ENCODE measurements around the gene ZNF8.

GRCh38 chr19:58336820-58337219, 58.1 kb downstream of the ZNF8 start:
- TF ChIP-seq EZH2 (IDR thresholded peaks at IDR 0.05; ENCODE audit: borderline replicate concordance, insufficient read depth, low read length, poor library complexity, severe bottlenecking) (no peak), EP300 (conservative IDR thresholded peaks at IDR 0.05; ENCODE audit: poor library complexity, severe bottlenecking) (no peak), POLR2AphosphoS5 (IDR thresholded peaks at IDR 0.05) (no peak), SMC3 (conservative IDR thresholded peaks at IDR 0.05; ENCODE audit: poor library complexity) (no peak), RAD21 (conservative IDR thresholded peaks at IDR 0.05) (no peak)
- TF ChIP-seq, protein P1, sequence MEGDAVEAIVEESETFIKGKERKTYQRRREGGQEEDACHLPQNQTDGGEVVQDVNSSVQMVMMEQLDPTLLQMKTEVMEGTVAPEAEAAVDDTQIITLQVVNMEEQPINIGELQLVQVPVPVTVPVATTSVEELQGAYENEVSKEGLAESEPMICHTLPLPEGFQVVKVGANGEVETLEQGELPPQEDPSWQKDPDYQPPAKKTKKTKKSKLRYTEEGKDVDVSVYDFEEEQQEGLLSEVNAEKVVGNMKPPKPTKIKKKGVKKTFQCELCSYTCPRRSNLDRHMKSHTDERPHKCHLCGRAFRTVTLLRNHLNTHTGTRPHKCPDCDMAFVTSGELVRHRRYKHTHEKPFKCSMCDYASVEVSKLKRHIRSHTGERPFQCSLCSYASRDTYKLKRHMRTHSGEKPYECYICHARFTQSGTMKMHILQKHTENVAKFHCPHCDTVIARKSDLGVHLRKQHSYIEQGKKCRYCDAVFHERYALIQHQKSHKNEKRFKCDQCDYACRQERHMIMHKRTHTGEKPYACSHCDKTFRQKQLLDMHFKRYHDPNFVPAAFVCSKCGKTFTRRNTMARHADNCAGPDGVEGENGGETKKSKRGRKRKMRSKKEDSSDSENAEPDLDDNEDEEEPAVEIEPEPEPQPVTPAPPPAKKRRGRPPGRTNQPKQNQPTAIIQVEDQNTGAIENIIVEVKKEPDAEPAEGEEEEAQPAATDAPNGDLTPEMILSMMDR (IDR thresholded peaks at IDR 0.05; ENCODE audit: poor library complexity, severe bottlenecking), result no peak
- TF ChIP-seq, protein P2, sequence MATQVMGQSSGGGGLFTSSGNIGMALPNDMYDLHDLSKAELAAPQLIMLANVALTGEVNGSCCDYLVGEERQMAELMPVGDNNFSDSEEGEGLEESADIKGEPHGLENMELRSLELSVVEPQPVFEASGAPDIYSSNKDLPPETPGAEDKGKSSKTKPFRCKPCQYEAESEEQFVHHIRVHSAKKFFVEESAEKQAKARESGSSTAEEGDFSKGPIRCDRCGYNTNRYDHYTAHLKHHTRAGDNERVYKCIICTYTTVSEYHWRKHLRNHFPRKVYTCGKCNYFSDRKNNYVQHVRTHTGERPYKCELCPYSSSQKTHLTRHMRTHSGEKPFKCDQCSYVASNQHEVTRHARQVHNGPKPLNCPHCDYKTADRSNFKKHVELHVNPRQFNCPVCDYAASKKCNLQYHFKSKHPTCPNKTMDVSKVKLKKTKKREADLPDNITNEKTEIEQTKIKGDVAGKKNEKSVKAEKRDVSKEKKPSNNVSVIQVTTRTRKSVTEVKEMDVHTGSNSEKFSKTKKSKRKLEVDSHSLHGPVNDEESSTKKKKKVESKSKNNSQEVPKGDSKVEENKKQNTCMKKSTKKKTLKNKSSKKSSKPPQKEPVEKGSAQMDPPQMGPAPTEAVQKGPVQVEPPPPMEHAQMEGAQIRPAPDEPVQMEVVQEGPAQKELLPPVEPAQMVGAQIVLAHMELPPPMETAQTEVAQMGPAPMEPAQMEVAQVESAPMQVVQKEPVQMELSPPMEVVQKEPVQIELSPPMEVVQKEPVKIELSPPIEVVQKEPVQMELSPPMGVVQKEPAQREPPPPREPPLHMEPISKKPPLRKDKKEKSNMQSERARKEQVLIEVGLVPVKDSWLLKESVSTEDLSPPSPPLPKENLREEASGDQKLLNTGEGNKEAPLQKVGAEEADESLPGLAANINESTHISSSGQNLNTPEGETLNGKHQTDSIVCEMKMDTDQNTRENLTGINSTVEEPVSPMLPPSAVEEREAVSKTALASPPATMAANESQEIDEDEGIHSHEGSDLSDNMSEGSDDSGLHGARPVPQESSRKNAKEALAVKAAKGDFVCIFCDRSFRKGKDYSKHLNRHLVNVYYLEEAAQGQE (IDR thresholded peaks at IDR 0.05; ENCODE audit: borderline replicate concordance), result no peak
